GM18867 (cell line): ENCODE data around the gene LAMB3.

Source experiments
- ATAC-seq: cut with Tn5 transposase; IDR thresholded peaks from one replicate; pipeline ENCODE4 v1.9.1; 2021; ENCODE audit warnings: mild to moderate bottlenecking, moderate library complexity; ENCODE audit not compliant: unreplicated experiment

Gene LAMB3

DNA sequence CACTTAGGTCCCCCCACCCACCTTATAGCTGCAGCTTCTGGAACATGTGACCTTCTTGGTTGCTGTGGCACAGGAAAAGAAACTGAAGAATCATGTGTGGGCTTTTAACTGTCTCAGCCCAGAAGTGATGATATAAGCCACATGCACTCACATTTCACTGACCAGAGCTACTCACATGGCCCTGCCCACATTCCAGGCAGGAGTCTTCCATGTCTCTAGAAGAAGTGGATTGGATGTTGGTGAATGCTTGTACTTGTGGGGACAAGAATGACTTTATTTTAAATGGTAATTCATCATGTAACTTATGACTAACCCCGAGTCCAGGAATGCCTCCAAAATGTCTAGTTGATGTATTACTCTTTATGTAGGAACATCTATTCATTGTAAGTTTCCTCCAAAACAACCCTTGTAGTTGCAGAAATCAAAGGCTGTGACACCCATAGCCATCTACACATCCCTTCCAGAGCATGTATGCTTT is 84.5 kb downstream of the LAMB3 start:
- ATAC-seq, result no peak

DNA sequence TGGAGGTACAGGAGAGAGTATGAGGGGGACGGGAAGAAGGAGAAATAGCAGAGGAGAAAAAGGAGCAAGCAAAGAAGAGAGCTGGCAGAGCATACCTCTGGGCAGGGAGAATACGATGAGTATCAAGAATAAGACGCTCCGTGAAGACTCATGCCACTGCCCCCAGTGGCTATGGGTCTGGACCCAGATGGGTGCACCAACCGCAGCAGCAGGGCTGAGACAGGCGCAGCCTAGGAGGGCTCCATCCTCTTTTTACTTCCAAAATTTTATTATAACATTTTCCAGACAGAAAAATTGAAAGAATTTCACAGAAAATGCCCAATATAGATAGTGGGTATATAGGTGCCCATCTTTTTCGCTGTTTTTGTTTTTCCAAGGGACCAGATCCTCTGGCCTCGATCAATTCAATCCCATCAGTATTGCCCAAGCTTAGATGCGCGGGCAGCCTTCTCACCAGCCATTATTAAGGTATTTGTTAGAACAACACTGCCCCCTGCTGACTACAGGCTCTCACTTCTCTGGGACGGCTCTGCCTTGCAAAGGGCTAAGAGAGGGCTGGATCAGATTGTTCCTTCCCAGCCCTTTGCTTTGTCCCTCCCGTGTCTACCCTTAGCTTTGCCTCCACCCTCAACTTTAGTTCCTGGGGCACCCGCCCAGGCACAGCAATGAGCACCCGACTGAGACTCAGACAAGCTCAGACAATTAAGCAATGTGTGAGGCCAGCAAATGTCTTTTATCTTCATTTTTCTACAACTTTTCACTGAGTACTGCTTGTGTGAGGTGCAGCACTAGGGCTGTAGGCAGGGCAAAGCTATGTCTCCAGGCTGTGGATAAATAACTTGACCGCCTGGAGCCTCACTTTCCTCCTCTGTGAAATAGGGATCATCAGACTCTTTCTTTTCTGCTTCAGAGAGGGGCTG is 86.2 kb downstream of the LAMB3 start:
- peak; percentile 96 for ATAC-seq
